ENCODE measurements around the gene SPTSSA.

DNA sequence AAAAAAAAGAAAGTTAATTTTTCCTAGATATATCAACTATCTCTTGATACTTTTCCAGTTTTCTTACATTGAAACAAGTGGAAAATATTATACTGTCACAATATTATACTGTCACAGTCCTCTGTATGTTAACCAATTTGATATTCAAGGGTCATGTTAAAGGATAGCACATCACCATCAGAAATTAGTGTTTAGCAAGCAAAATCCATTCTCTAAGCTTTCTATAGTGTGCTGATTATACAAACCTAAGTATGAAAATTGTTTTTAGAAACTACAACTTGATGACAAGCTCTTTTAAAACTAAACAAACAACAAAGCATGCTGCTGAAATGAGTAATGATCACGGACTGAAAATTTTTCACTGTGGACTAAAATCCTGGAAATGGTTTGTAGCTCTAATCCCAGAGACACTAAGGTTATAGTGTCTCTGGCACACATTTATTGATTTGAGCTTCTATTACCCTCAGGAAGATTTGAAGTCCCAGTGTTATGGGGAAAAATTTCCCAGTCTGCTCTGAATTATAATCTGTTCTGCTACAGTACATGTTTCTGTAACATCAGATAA lies 9.7 kb downstream of the SPTSSA start:
- TF ChIP-seq EZH2 (IDR thresholded peaks at IDR 0.05; ENCODE audit: low read depth, unreplicated experiment) (no peak), POLR2AphosphoS5 (IDR thresholded peaks at IDR 0.05; ENCODE audit: low read depth) (no peak), NANOG (IDR thresholded peaks at IDR 0.05; ENCODE audit: borderline replicate concordance) (no peak), STAT1 (IDR thresholded peaks at IDR 0.05; ENCODE audit: unreplicated experiment) (no peak), EZH2phosphoT487 (IDR thresholded peaks at IDR 0.05; ENCODE audit: unreplicated experiment) (no peak)
- TF ChIP-seq, protein P1, sequence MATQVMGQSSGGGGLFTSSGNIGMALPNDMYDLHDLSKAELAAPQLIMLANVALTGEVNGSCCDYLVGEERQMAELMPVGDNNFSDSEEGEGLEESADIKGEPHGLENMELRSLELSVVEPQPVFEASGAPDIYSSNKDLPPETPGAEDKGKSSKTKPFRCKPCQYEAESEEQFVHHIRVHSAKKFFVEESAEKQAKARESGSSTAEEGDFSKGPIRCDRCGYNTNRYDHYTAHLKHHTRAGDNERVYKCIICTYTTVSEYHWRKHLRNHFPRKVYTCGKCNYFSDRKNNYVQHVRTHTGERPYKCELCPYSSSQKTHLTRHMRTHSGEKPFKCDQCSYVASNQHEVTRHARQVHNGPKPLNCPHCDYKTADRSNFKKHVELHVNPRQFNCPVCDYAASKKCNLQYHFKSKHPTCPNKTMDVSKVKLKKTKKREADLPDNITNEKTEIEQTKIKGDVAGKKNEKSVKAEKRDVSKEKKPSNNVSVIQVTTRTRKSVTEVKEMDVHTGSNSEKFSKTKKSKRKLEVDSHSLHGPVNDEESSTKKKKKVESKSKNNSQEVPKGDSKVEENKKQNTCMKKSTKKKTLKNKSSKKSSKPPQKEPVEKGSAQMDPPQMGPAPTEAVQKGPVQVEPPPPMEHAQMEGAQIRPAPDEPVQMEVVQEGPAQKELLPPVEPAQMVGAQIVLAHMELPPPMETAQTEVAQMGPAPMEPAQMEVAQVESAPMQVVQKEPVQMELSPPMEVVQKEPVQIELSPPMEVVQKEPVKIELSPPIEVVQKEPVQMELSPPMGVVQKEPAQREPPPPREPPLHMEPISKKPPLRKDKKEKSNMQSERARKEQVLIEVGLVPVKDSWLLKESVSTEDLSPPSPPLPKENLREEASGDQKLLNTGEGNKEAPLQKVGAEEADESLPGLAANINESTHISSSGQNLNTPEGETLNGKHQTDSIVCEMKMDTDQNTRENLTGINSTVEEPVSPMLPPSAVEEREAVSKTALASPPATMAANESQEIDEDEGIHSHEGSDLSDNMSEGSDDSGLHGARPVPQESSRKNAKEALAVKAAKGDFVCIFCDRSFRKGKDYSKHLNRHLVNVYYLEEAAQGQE (IDR thresholded peaks at IDR 0.05; ENCODE audit: unreplicated experiment): no peak
- TF ChIP-seq, protein P2, sequence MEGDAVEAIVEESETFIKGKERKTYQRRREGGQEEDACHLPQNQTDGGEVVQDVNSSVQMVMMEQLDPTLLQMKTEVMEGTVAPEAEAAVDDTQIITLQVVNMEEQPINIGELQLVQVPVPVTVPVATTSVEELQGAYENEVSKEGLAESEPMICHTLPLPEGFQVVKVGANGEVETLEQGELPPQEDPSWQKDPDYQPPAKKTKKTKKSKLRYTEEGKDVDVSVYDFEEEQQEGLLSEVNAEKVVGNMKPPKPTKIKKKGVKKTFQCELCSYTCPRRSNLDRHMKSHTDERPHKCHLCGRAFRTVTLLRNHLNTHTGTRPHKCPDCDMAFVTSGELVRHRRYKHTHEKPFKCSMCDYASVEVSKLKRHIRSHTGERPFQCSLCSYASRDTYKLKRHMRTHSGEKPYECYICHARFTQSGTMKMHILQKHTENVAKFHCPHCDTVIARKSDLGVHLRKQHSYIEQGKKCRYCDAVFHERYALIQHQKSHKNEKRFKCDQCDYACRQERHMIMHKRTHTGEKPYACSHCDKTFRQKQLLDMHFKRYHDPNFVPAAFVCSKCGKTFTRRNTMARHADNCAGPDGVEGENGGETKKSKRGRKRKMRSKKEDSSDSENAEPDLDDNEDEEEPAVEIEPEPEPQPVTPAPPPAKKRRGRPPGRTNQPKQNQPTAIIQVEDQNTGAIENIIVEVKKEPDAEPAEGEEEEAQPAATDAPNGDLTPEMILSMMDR (conservative IDR thresholded peaks at IDR 0.05; ENCODE audit: low read depth in 2 of 2): no peak

All from GM23338 (cell line).